ENCODE measurements around the gene NFKBIL1.

NFKBIL1 gene

DNA sequence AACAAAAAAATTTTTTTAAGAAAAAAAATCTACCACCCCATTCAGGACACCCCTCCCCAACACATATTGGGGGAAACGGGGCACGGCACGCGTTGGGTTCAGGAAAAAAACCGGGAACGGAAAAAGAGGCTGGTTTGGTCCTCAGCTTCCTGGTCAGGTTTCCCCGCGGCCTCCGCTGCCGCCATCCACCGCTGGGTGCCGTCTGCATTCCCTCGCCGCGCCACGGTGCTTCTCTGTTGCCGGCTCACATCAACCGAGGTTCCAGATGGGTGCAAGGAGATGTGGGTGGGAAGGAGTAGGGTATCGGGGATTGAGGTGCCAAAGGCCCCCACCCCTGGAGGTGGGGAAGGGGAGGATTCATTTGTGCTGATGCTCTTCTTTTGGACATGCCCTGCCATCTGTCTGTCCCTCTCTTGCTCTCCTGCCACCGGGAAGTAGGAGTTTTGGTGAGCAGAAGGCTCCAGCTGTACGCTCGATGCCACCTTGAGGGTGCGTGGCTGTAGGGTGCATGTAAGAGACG lies 12.8 kb upstream of the NFKBIL1 start:
- no peak overlapping the region for H3K27ac ChIP-seq (ENCODE audit: insufficient read depth, low read depth, low read length, poor library complexity, severe bottlenecking)
- WGBS, 2 experiments: 94% methylated on average over 24 of the region's 24 CpGs
- H3K9me3 ChIP-seq (ENCODE audit: control insufficient read depth, low read length): no peaks in the 10 kb centered on the region
- no peaks in the 10 kb centered on the region for H3K27me3 ChIP-seq (ENCODE audit: control insufficient read depth, insufficient read depth, low read length, poor library complexity, severe bottlenecking)
- no peak overlapping the region for H3K4me3 ChIP-seq (ENCODE audit: insufficient read depth, low read depth, low read length)
- peaks cover 69% of the 10 kb centered on the region for H3K36me3 ChIP-seq (ENCODE audit: control insufficient read depth, insufficient read depth, low read length)
- H3K4me1 ChIP-seq (ENCODE audit: control insufficient read depth, insufficient read depth, low read length): peaks cover 6% of the 10 kb centered on the region

DNA sequence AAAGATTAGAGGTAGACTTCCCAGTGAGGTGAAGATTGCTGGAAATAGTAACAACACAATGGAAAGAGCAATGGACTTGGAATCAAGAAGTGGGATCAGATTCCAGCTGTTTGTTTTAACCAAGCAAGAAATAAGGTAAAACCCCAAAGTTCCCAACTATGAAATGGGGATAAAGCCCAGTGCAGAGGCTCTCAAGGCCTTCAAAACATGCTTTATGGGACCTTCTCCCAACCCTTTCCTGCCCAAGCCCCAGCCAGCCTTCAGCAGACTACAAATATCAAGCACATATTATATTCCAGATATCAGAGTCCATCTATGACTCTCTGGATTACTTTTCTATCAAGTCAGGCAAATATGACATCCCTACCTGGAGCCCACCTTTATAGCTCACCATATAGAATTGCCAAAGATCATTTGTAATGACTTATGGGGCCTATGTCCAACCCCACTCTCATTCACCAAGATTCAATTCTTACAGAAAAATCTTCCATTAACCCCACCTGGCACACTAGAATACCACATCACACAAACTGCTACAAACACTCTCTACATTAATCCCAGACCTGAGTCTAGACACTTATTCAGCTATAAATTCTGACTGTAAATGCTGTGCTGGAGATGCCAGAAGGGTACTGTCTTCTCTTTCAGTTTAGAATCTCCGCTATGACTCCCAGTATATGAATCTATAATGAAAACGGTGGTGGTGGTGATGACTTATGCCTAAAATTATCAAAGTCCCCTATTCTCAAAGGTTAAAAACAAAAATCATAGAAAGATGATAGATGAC lies 11.7 kb upstream of the NFKBIL1 start:
- peaks cover 14% of the 10 kb centered on the region for H3K4me1 ChIP-seq (ENCODE audit: control insufficient read depth, insufficient read depth, low read length)
- no peaks in the 10 kb centered on the region for H3K9me3 ChIP-seq (ENCODE audit: control insufficient read depth, low read length)
- H3K36me3 ChIP-seq (ENCODE audit: control insufficient read depth, insufficient read depth, low read length): peaks cover 67% of the 10 kb centered on the region
- H3K27me3 ChIP-seq (ENCODE audit: control insufficient read depth, insufficient read depth, low read length, poor library complexity, severe bottlenecking): no peaks in the 10 kb centered on the region
- 81% methylated on average over 2 of the region's 2 CpGs; no CpG with 5 or more reads in 1 of the 2 experiments for WGBS, 2 experiments
- H3K27ac ChIP-seq (ENCODE audit: insufficient read depth, low read depth, low read length, poor library complexity, severe bottlenecking): no peak overlapping the region
- H3K4me3 ChIP-seq (ENCODE audit: insufficient read depth, low read depth, low read length): no peak overlapping the region

DNA sequence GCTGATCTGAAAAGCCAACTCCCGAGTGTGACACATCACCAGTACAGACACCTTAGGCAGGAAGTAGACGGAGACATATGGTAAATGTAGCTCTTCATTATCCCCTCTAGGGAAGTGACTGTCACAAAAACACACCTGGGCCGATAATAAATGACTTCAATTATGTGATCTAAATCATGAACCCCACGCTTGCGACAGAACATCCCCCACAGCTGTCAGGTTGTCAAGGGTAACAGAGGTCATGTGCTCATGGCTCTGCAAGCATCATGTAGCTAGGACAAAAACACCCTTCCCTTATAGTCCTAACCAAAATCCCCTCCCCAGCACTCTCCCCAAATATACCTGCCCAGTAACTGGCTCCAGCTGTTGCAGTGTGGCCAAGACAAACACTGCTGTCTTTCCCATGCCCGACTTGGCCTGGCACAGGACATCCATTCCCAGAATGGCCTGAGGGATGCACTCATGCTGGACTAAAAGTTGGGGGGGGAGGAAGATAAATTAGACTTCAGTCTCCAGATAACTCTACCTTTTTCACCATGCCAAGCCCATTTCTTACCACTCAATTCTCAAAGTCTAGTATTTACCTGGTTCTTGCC lies 8.5 kb upstream of the NFKBIL1 start:
- H3K9me3 ChIP-seq (ENCODE audit: control insufficient read depth, low read length): no peaks in the 10 kb centered on the region
- H3K27ac ChIP-seq (ENCODE audit: insufficient read depth, low read depth, low read length, poor library complexity, severe bottlenecking): no peak overlapping the region
- H3K4me3 ChIP-seq (ENCODE audit: insufficient read depth, low read depth, low read length): peak overlapping the region; percentile 97
- WGBS, 2 experiments: 91 to 93% methylated on average over 6 of the region's 6 CpGs
- peaks cover 14% of the 10 kb centered on the region for H3K4me1 ChIP-seq (ENCODE audit: control insufficient read depth, insufficient read depth, low read length)
- H3K27me3 ChIP-seq (ENCODE audit: control insufficient read depth, insufficient read depth, low read length, poor library complexity, severe bottlenecking): no peaks in the 10 kb centered on the region
- peaks cover 50% of the 10 kb centered on the region for H3K36me3 ChIP-seq (ENCODE audit: control insufficient read depth, insufficient read depth, low read length)

DNA sequence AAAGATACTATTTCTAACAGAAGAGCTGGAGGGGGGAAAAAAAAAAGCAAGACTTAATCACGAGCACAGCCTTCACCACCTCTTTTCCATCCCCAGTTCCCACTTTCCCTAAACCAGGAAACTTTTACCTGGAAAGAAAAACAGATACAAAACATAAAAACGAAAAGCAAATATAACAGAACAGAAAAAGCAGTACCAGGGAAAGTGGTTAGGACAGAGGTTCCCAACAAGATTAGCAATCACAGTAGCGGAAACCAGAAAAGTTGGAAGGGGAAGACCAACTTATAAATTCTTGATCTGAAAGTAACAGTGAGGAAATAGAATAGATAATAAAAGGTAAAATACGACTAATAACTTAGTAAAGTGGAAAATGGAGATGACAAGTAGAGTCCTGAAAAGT lies 6.8 kb upstream of the NFKBIL1 start:
- H3K27me3 ChIP-seq (ENCODE audit: control insufficient read depth, insufficient read depth, low read length, poor library complexity, severe bottlenecking): no peaks in the 10 kb centered on the region
- H3K36me3 ChIP-seq (ENCODE audit: control insufficient read depth, insufficient read depth, low read length): peaks cover 33% of the 10 kb centered on the region
- H3K9me3 ChIP-seq (ENCODE audit: control insufficient read depth, low read length): no peaks in the 10 kb centered on the region
- WGBS, 2 experiments: 19 to 20% methylated on average over 3 of the region's 4 CpGs
- H3K27ac ChIP-seq (ENCODE audit: insufficient read depth, low read depth, low read length, poor library complexity, severe bottlenecking): no peak overlapping the region
- H3K4me3 ChIP-seq (ENCODE audit: insufficient read depth, low read depth, low read length): peak overlapping the region; percentile 97
- H3K4me1 ChIP-seq (ENCODE audit: control insufficient read depth, insufficient read depth, low read length): peaks cover 14% of the 10 kb centered on the region

DNA sequence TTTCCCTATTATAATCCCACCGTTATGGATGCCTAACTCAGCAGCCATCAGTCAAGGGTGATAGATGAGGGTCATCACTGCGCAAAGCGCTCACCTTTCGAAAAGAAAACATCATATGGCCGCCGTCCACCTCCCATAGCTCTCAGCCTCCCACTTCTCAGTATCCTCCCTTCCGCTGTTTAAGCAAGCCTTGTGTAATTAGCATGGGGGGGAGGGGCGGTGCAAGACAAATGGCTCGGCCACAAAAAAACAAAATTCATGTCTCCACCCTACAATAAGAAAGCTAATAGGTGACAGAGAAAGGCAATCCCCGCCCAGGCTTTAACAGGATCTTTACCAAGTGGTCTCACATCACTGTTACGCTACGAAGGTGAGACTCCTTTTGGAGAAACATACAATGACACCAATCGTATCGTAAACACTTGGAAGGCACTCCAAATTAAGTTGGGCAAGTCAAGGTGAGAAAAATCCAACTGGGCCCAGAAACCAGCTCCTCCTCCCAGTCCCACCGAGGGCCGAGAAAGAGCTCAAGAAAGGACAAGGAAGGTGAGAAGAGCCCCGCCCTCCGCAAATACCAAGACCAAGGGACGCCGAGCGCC lies 6.2 kb upstream of the NFKBIL1 start:
- peak overlapping the region; percentile 100 for H3K27ac ChIP-seq (ENCODE audit: insufficient read depth, low read depth, low read length, poor library complexity, severe bottlenecking)
- WGBS, 2 experiments: 0 to 1% methylated on average over 21 of the region's 21 CpGs
- peaks cover 28% of the 10 kb centered on the region for H3K36me3 ChIP-seq (ENCODE audit: control insufficient read depth, insufficient read depth, low read length)
- peak overlapping the region; percentile 97 for H3K4me3 ChIP-seq (ENCODE audit: insufficient read depth, low read depth, low read length)
- H3K9me3 ChIP-seq (ENCODE audit: control insufficient read depth, low read length): no peaks in the 10 kb centered on the region
- H3K27me3 ChIP-seq (ENCODE audit: control insufficient read depth, insufficient read depth, low read length, poor library complexity, severe bottlenecking): no peaks in the 10 kb centered on the region
- peaks cover 19% of the 10 kb centered on the region for H3K4me1 ChIP-seq (ENCODE audit: control insufficient read depth, insufficient read depth, low read length)

DNA sequence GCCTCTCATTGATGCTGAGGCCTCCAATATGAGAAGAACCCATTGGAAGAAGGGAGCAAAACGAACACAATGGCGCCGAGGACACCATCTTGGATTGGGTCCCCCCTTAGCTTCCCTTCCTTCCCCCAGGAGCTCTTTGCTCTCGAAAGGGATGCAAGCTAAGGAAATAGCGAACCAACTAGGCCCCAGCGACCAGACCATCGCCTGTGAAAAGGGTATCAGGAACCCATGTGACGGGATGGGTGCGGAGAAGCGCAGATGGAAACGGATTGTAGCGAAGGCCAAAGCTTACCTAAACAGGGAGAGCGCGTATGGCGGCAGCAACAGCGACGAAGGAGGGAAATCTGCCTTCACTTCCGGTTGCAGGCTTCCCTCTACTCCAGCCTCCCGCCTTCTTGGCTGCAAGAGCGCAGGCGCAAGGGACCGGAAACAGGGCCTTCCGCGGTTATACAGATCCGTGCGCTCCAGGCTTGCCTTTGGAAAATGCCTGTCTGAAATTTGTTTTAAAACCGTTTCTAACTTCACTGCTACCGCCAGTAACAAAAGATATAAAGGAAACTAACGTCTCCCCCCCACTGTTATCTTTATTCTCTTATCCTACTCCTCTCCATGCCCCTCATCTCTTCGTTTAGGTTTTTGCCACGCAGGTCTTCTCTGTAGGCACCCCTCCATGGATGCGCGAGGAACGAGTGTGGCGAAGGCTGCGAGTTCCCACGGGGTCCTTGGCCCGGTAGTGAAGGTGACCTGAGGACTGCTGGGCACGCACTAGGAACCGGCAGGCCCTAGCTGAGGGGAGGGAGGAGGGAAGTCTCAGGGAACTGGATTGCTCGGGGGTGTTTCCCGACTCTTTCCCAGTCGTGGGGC lies 5.5 kb upstream of the NFKBIL1 start, which contains the start of gene DDX39B:
Gene DDX39B, minus strand, starts transcription at position 346 of the 864 bp plus-strand sequence. CDS start 1,471 bp downstream, outside the sequence.
- H3K36me3 ChIP-seq (ENCODE audit: control insufficient read depth, insufficient read depth, low read length): peaks cover 22% of the 10 kb centered on the region
- H3K27me3 ChIP-seq (ENCODE audit: control insufficient read depth, insufficient read depth, low read length, poor library complexity, severe bottlenecking): no peaks in the 10 kb centered on the region
- 0% methylated on average over 43 of the region's 43 CpGs for WGBS, 2 experiments
- peak within 1 kb of the TSS; percentile 100 for H3K27ac ChIP-seq (ENCODE audit: insufficient read depth, low read depth, low read length, poor library complexity, severe bottlenecking)
- no peaks in the 10 kb centered on the region for H3K9me3 ChIP-seq (ENCODE audit: control insufficient read depth, low read length)
- H3K4me3 ChIP-seq (ENCODE audit: insufficient read depth, low read depth, low read length): peak within 1 kb of the TSS; percentile 97
- peaks cover 19% of the 10 kb centered on the region for H3K4me1 ChIP-seq (ENCODE audit: control insufficient read depth, insufficient read depth, low read length)

DNA sequence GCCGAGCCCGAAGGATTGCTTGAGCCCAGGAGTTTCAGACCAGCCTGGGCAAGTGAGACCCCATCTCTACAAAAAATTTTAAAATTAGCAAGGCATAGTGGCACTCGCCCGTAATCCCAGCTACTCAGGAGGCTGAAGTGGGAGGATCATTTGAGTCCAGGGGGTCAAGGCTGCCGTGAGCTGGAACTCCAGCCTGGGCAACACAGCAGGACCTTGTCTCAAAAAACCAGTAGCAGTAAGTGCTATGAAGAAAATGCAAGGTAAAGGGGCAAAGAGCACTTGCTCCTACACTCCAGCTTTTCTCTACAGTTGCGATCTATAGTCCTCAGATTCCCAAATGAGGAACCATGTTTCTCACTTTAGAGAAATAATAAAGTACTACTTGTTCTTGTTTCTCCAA lies 3.8 kb upstream of the NFKBIL1 start:
- no peak overlapping the region for H3K4me3 ChIP-seq (ENCODE audit: insufficient read depth, low read depth, low read length)
- H3K9me3 ChIP-seq (ENCODE audit: control insufficient read depth, low read length): no peaks in the 10 kb centered on the region
- H3K4me1 ChIP-seq (ENCODE audit: control insufficient read depth, insufficient read depth, low read length): peaks cover 25% of the 10 kb centered on the region
- 89 to 96% methylated on average over 5 to 6 of the region's 6 CpGs for WGBS, 2 experiments
- H3K27ac ChIP-seq (ENCODE audit: insufficient read depth, low read depth, low read length, poor library complexity, severe bottlenecking): no peak overlapping the region
- no peaks in the 10 kb centered on the region for H3K27me3 ChIP-seq (ENCODE audit: control insufficient read depth, insufficient read depth, low read length, poor library complexity, severe bottlenecking)
- H3K36me3 ChIP-seq (ENCODE audit: control insufficient read depth, insufficient read depth, low read length): peaks cover 13% of the 10 kb centered on the region

DNA sequence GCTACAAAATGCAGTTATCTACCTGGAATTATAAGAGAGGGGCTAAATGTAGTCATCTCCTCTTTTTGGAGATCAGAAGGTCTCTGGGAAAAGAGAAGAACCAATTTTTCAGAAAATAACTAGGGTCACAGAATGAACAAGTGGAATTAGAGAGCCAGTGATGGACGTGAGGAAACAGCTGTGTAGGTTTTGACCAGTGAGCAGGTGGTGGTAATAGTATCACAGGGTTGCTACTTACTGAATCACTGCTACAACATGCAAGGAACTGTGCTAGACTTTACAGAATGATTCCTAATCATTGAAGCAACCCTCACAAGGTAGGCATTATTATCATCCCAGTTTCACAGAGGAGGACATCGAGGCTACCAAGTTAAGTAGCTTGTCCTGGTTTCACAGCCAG lies 2.7 kb upstream of the NFKBIL1 start:
- Histone ChIP-seq H3K36me3 (ENCODE audit: control insufficient read depth, insufficient read depth, low read length) (peaks cover 3% of the 10 kb centered on the region), H3K4me3 (ENCODE audit: insufficient read depth, low read depth, low read length) (no peak overlapping the region), H3K9me3 (ENCODE audit: control insufficient read depth, low read length) (no peaks in the 10 kb centered on the region), H3K4me1 (ENCODE audit: control insufficient read depth, insufficient read depth, low read length) (peaks cover 18% of the 10 kb centered on the region), H3K27me3 (ENCODE audit: control insufficient read depth, insufficient read depth, low read length, poor library complexity, severe bottlenecking) (no peaks in the 10 kb centered on the region), H3K27ac (ENCODE audit: insufficient read depth, low read depth, low read length, poor library complexity, severe bottlenecking) (no peak overlapping the region)
- WGBS, 2 experiments: 88 to 96% methylated on average over 2 of the region's 2 CpGs

DNA sequence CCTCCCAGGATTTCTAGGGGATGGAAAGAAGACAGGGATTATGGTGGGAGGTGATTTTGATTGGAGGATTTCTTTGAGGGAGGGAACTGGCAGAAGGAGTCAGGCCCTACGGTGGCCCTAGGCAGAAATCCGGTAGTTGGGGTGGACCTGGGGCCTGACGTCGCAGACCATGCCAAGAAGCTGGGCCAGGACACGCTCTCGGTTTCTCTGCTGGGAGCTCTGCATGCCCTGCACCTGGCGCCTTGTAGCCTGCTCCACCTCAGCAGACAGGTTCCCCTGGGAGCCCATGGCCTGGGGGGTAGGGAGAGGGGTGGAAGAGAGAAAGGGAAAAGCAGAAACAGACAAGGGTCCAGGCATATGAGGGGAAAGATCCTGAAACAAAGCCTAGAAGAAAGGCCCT lies 2.1 kb upstream of the NFKBIL1 start:
- Histone ChIP-seq H3K27ac (ENCODE audit: insufficient read depth, low read depth, low read length, poor library complexity, severe bottlenecking) (no peak overlapping the region), H3K4me1 (ENCODE audit: control insufficient read depth, insufficient read depth, low read length) (peaks cover 11% of the 10 kb centered on the region), H3K36me3 (ENCODE audit: control insufficient read depth, insufficient read depth, low read length) (no peaks in the 10 kb centered on the region), H3K9me3 (ENCODE audit: control insufficient read depth, low read length) (no peaks in the 10 kb centered on the region), H3K27me3 (ENCODE audit: control insufficient read depth, insufficient read depth, low read length, poor library complexity, severe bottlenecking) (no peaks in the 10 kb centered on the region), H3K4me3 (ENCODE audit: insufficient read depth, low read depth, low read length) (no peak overlapping the region)
- WGBS, 2 experiments: 84 to 87% methylated on average over 7 of the region's 7 CpGs
